Esophagus muscularis mucosa (tissue), 4 donors: ENCODE data around the gene CNDP1. TPM values are rescaled to one million over a fixed set of nuclear protein-coding genes. Genes with fewer than 3 reads are reported as not detected.

ENCODE experiments used
- DNase-seq: peaks from one replicate; pipeline ENCODE4 v3.0.0-alpha.2; 2017; ENCODE audit errors: extremely low spot score
- H3K27ac ChIP-seq, 4 donors: fragments of 200-600 bp; sonication (generic); replicated peaks in 1 of 4; 1 replicate in 3 of 4; 2 replicates in 1 of 4; pipeline ENCODE4 v1.5.1; 2016 to 2019; ENCODE audit warnings: mild to moderate bottlenecking in 1 of 4
- H3K27me3 ChIP-seq, 4 donors: fragments of 200-600 bp; sonication (generic); one replicate each; pipeline versions ENCODE4 v1.5.1 to v1.6.0; 2016 to 2019
- H3K36me3 ChIP-seq, 4 donors: fragments of 200-600 bp; sonication (generic); one replicate each; pipeline ENCODE4 v1.5.1; 2016 to 2019
- H3K4me1 ChIP-seq, 4 donors: fragments of 200-600 bp; sonication (generic); one replicate each; pipeline ENCODE4 v1.5.1; 2016 to 2019
- H3K4me3 ChIP-seq, 4 donors: fragments of 200-600 bp; sonication (generic); 1 replicate in 2 of 4; 2 replicates in 2 of 4; pipeline ENCODE4 v1.5.1; 2016 to 2019; ENCODE audit warnings: mild to moderate bottlenecking in 4 of 4, moderate library complexity in 1 of 4
- H3K9me3 ChIP-seq, 4 donors: fragments of 200-600 bp; sonication (generic); 1 replicate in 3 of 4; 2 replicates in 1 of 4; pipeline ENCODE4 v1.5.1; 2016 to 2019
- EP300 ChIP-seq: sonication (generic); formaldehyde crosslinking; IDR thresholded peaks from one replicate; pipeline ENCODE4 v1.6.1; 2017; ENCODE audit warnings: antibody characterized with exemption
- POLR2A ChIP-seq: fragments of 450-650 bp; IDR thresholded peaks from one replicate; pipeline ENCODE4 v1.6.1; 2017; ENCODE audit warnings: antibody characterized with exemption, moderate library complexity, mild to moderate bottlenecking, low read depth
- POLR2AphosphoS5 ChIP-seq, 2 donors: sonication (generic); formaldehyde crosslinking; IDR thresholded peaks; one replicate each; pipeline ENCODE4 v1.6.1; 2017; ENCODE audit warnings: antibody characterized with exemption in 2 of 2
- WGBS: methylation state at CpG from one replicate; pipeline ENCODE4 v1.1.5; 2018; 5-methylcytosine and 5-hydroxymethylcytosine counted together
- intact Hi-C: fragments of 100-400 bp; cut with DNase I; formaldehyde crosslinking; loops from one replicate; pipeline ENCODE4 v1.15.1; 2023
- total RNA-seq, 4 donors: library from RNA; depleted of rRNA; stranded (reverse); fragments of >200 nt; gene quantifications; one replicate each; pipeline versions ENCODE4 v1.1.0 to v1.2.1, GENCODE V29; 2016
- TF ChIP-seq, protein P1 (sequence below), 3 experiments: fragments of 200-600 bp in 2 of 3; fragments of 450-650 bp in 1 of 3; sonication (generic) in 2 of 3; IDR thresholded peaks; one replicate each; pipeline ENCODE4 v1.5.1; 2017 to 2019; ENCODE audit warnings: antibody characterized with exemption in 3 of 3, mild to moderate bottlenecking in 2 of 3, moderate library complexity in 1 of 3

CNDP1 gene
- total RNA-seq, 4 donors from 2014 or later: not detected

DNA sequence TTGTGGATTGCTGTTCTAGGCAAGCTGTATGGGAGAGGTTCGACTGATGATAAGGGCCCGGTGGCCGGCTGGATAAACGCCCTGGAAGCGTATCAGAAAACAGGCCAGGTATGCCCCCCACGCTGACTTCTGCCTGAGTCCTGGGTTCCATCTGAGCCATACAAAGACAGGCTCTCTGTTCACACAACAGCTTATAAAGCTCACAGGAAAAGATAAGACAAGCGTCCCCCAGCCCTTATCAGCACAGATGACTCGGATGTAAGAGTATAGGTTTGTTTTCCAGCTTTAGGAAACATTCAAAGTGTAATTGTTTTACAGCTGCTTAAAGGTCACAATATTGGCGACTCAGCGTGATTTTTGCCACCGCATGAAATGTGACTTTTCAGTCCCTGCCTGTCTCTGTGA, 25.5 kb upstream of the CNDP1 start:
- Histone ChIP-seq H3K9me3 (no peaks in the 10 kb centered on the region), H3K27me3 (no peaks in the 10 kb centered on the region), H3K36me3 (peaks cover 86 to 100% (median 96%) of the 10 kb centered on the region in 4 donors), H3K4me1 (peaks cover 0 to 6% (median 2%) of the 10 kb centered on the region in 4 donors), H3K27ac (no peak overlapping the region), H3K4me3 (no peak overlapping the region)
- WGBS: 90% methylated on average over 11 of the region's 11 CpGs
- intact Hi-C loops: loop anchor here (10.0 kb wide), 1 partner anchor 314 kb away; no protein-coding TSS in a partner anchor
- TF ChIP-seq POLR2AphosphoS5 (IDR thresholded peaks at IDR 0.05): no peak
- TF ChIP-seq, protein P1, sequence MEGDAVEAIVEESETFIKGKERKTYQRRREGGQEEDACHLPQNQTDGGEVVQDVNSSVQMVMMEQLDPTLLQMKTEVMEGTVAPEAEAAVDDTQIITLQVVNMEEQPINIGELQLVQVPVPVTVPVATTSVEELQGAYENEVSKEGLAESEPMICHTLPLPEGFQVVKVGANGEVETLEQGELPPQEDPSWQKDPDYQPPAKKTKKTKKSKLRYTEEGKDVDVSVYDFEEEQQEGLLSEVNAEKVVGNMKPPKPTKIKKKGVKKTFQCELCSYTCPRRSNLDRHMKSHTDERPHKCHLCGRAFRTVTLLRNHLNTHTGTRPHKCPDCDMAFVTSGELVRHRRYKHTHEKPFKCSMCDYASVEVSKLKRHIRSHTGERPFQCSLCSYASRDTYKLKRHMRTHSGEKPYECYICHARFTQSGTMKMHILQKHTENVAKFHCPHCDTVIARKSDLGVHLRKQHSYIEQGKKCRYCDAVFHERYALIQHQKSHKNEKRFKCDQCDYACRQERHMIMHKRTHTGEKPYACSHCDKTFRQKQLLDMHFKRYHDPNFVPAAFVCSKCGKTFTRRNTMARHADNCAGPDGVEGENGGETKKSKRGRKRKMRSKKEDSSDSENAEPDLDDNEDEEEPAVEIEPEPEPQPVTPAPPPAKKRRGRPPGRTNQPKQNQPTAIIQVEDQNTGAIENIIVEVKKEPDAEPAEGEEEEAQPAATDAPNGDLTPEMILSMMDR (IDR thresholded peaks at IDR 0.05): no peak
- no peak for DNase-seq

DNA sequence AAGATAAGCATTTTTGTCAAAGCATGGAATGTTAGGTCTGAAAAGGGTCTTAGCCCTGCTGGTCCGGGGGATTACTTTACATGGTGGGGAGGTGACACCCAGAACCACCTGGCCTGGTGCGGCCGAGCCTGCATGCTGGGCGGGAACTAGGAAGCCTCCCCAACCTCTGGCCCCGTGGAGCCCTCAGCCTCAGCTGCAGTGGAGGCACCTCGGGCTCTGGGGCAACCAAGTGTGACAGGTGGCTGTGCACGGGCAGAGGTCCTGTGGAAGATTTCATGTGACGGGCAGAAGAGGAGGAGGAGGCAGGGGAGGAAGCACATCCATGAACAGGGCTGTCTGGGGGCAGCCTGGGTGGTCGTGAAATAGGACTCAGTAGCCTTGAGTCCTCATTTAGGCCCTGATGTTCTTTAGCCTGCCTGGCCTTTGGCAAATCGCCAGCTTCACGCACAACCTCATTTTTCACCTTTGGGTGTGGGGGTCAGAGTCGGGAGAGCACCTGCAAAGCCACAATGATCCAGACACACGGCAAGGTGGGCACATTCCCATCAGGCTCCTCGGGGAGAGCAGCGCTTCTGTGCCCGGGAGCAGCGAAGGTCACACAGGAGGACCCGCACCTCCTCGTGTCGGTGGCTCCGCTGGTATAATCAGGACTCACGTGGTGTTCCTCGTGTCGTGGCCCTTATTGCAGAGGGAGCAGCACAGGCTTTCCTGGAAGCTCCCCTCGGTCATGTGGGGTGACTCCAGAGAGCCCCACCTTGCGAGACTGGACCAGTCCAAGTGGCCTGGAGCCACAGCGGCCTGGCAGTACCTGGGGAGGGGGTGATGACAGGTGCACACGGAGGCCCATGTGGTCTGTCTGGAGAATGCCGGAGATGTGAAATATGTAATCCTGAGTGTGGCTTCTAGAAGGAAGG, 24.2 kb upstream of the CNDP1 start:
- Histone ChIP-seq H3K9me3 (no peaks in the 10 kb centered on the region), H3K4me1 (peaks cover 0 to 6% (median 2%) of the 10 kb centered on the region in 4 donors), H3K27me3 (no peaks in the 10 kb centered on the region), H3K36me3 (peaks cover 82 to 100% (median 95%) of the 10 kb centered on the region in 4 donors), H3K4me3 (no peak overlapping the region), H3K27ac (no peak overlapping the region)
- no peak for TF ChIP-seq POLR2AphosphoS5 (IDR thresholded peaks at IDR 0.05)
- no peak for TF ChIP-seq POLR2A
- TF ChIP-seq, protein P1 (IDR thresholded peaks at IDR 0.05): no peak
- no peak for TF ChIP-seq EP300
- 83% methylated on average over 12 of the region's 29 CpGs for WGBS
- intact Hi-C loops: loop anchor here (10.0 kb wide), 1 partner anchor 315 kb away; no protein-coding TSS in a partner anchor
- DNase-seq: no peak

DNA sequence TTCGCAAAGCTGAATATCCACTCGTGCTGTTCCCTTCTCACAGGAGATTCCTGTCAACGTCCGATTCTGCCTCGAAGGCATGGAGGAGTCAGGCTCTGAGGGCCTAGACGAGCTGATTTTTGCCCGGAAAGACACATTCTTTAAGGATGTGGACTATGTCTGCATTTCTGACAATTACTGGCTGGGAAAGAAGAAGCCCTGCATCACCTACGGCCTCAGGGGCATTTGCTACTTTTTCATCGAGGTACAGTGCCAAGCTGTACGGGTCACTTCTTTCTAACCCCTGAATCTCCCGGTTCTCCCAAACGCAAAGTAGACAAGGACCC, 23.6 kb upstream of the CNDP1 start:
- peaks cover 0 to 6% (median 2%) of the 10 kb centered on the region in 4 donors for H3K4me1 ChIP-seq
- WGBS: 83% methylated on average over 12 of the region's 12 CpGs
- no peak for TF ChIP-seq POLR2A
- TF ChIP-seq, protein P1 (IDR thresholded peaks at IDR 0.05): no peak
- TF ChIP-seq POLR2AphosphoS5 (IDR thresholded peaks at IDR 0.05): no peak
- no peak for TF ChIP-seq EP300
- intact Hi-C loops: no loop called here
- DNase-seq: no peak
- no peak overlapping the region for H3K27ac ChIP-seq
- H3K4me3 ChIP-seq: no peak overlapping the region
- H3K27me3 ChIP-seq: no peaks in the 10 kb centered on the region
- H3K36me3 ChIP-seq: peaks cover 85 to 100% (median 97%) of the 10 kb centered on the region in 4 donors
- H3K9me3 ChIP-seq: no peaks in the 10 kb centered on the region

DNA sequence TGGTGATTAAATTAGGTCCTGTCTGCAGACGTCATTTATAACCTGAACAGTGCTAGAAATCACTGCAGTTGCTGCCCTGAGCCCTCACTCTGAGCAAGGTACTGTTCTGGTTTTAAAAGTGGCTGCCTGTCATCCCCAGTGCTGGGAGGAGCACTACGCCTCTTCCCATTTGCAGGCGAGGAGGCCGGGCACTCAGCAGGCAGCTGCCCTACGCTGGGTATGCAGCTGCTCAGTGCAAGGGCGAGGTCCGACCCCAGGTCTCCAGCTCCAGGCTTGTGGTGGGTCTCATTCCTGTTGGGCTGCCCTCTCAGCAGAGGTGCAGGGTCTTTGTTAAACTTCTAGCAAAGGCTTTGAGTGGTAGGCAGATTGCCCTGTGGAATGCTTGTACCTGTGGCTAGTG, 22.5 kb upstream of the CNDP1 start:
- Histone ChIP-seq H3K9me3 (no peaks in the 10 kb centered on the region), H3K4me1 (peaks cover 0 to 6% (median 0%) of the 10 kb centered on the region in 4 donors), H3K27ac (no peak overlapping the region), H3K36me3 (peaks cover 89 to 100% (median 97%) of the 10 kb centered on the region in 4 donors), H3K4me3 (no peak overlapping the region), H3K27me3 (no peaks in the 10 kb centered on the region)
- intact Hi-C loops: no loop called here
- TF ChIP-seq POLR2AphosphoS5 (IDR thresholded peaks at IDR 0.05) (no peak), POLR2A (no peak), EP300 (no peak)
- TF ChIP-seq, protein P1 (IDR thresholded peaks at IDR 0.05): no peak
- no peak for DNase-seq
- WGBS: 88% methylated on average over 7 of the region's 7 CpGs
